ENCODE measurements around the gene BTAF1. TPM values are rescaled to one million over a fixed set of nuclear protein-coding genes. Genes with fewer than 3 reads are reported as not detected.

BTAF1 gene
- total RNA-seq = 10 to 100 TPM; 59.9 to 62.1 TPM

GRCh38 chr10:91923371-91924211, at the start of gene BTAF1:
BTAF1 (plus strand) TSS chr10:91923770; CDS start chr10:91924077, 307 bp downstream.
- H3K36me3 Mint-ChIP-seq = peaks cover 8% of the 10 kb centered on the region
- peak within 1 kb of the TSS; percentile 99 for H3K4me3 Mint-ChIP-seq
- DNase-seq (peak; percentile 92), ATAC-seq (ENCODE audit: low read depth) (peak; percentile 96)
- peaks cover 1% of the 10 kb centered on the region for H3K9me3 Mint-ChIP-seq
- H3K27me3 Mint-ChIP-seq = peaks cover 6% of the 10 kb centered on the region
- H3K27ac Mint-ChIP-seq = peak within 1 kb of the TSS; percentile 100
- peaks cover 30% of the 10 kb centered on the region for H3K4me1 Mint-ChIP-seq
- POLR2A ChIA-PET = interaction anchor here (0.5 to 2.5 kb wide), 13 partner anchors 9 to 924 kb away, joined by 3 to 22 read pairs (median 4); partner anchors contain the start of genes CPEB3, FGFBP3, MARCHF5 and TNKS2

GRCh38 chr10:91875156-91875555, 48.4 kb upstream of the BTAF1 start:
- no peak for DNase-seq
- Mint-ChIP-seq H3K27me3 (peaks cover 7% of the 10 kb centered on the region), H3K9me3 (no peaks in the 10 kb centered on the region), H3K4me3 (no peak overlapping the region), H3K4me1 (no peaks in the 10 kb centered on the region), H3K36me3 (no peaks in the 10 kb centered on the region), H3K27ac (no peak overlapping the region)
- POLR2A ChIA-PET = no interaction called here
- no peak for ATAC-seq (ENCODE audit: low read depth)

- H3K36me3 Mint-ChIP-seq = no peaks in the 10 kb centered on the region
- DNase-seq = no peak
- POLR2A ChIA-PET = no interaction called here
- H3K4me1 Mint-ChIP-seq = no peaks in the 10 kb centered on the region
- no peaks in the 10 kb centered on the region for H3K9me3 Mint-ChIP-seq
- H3K27ac Mint-ChIP-seq = no peak overlapping the region
- no peak overlapping the region for H3K4me3 Mint-ChIP-seq
- H3K27me3 Mint-ChIP-seq = peaks cover 7% of the 10 kb centered on the region
- ATAC-seq (ENCODE audit: low read depth) = no peak
Observed at GRCh38 chr10:91875779-91876178, 47.8 kb upstream of the BTAF1 start.

- Mint-ChIP-seq H3K4me3 (no peak overlapping the region), H3K4me1 (no peaks in the 10 kb centered on the region), H3K27ac (no peak overlapping the region), H3K27me3 (peaks cover 7% of the 10 kb centered on the region), H3K9me3 (no peaks in the 10 kb centered on the region), H3K36me3 (no peaks in the 10 kb centered on the region)
- DNase-seq = no peak
- POLR2A ChIA-PET = interaction anchor here (0.6 kb wide), 1 partner anchor 94 kb away, joined by 4 read pairs; no protein-coding TSS in a partner anchor
- no peak for ATAC-seq (ENCODE audit: low read depth)
Observed at GRCh38 chr10:91879515-91880170, 43.9 kb upstream of the BTAF1 start.

GRCh38 chr10:91880310-91880709, 43.3 kb upstream of the BTAF1 start:
- H3K4me3 Mint-ChIP-seq = no peak overlapping the region
- DNase-seq (no peak), ATAC-seq (ENCODE audit: low read depth) (no peak)
- POLR2A ChIA-PET = no interaction called here
- no peak overlapping the region for H3K27ac Mint-ChIP-seq
- no peaks in the 10 kb centered on the region for H3K36me3 Mint-ChIP-seq
- H3K27me3 Mint-ChIP-seq = peaks cover 12% of the 10 kb centered on the region
- no peaks in the 10 kb centered on the region for H3K4me1 Mint-ChIP-seq
- no peaks in the 10 kb centered on the region for H3K9me3 Mint-ChIP-seq

- H3K4me1 Mint-ChIP-seq = peaks cover 7% of the 10 kb centered on the region
- H3K9me3 Mint-ChIP-seq = no peaks in the 10 kb centered on the region
- POLR2A ChIA-PET = no interaction called here
- H3K4me3 Mint-ChIP-seq = no peak overlapping the region
- H3K36me3 Mint-ChIP-seq = no peaks in the 10 kb centered on the region
- no peak overlapping the region for H3K27ac Mint-ChIP-seq
- ATAC-seq (ENCODE audit: low read depth) = no peak
- no peak for DNase-seq
- peaks cover 31% of the 10 kb centered on the region for H3K27me3 Mint-ChIP-seq
Observed at GRCh38 chr10:91883549-91884444, 39.8 kb upstream of the BTAF1 start.

GRCh38 chr10:91884536-91884935, 39.0 kb upstream of the BTAF1 start:
- POLR2A ChIA-PET = no interaction called here
- Mint-ChIP-seq H3K4me1 (peaks cover 8% of the 10 kb centered on the region), H3K27ac (no peak overlapping the region), H3K27me3 (peaks cover 30% of the 10 kb centered on the region), H3K36me3 (no peaks in the 10 kb centered on the region), H3K9me3 (no peaks in the 10 kb centered on the region), H3K4me3 (no peak overlapping the region)
- ATAC-seq (ENCODE audit: low read depth) (no peak), DNase-seq (no peak)

GRCh38 chr10:91885362-91886079, 38.0 kb upstream of the BTAF1 start:
- no peak for DNase-seq
- Mint-ChIP-seq H3K4me3 (no peak overlapping the region), H3K9me3 (no peaks in the 10 kb centered on the region), H3K27ac (no peak overlapping the region), H3K27me3 (peaks cover 36% of the 10 kb centered on the region), H3K36me3 (no peaks in the 10 kb centered on the region), H3K4me1 (peaks cover 8% of the 10 kb centered on the region)
- POLR2A ChIA-PET = no interaction called here
- no peak for ATAC-seq (ENCODE audit: low read depth)

GRCh38 chr10:91886954-91887271, 36.7 kb upstream of the BTAF1 start:
- Mint-ChIP-seq H3K36me3 (no peaks in the 10 kb centered on the region), H3K4me3 (peak overlapping the region; percentile 87), H3K9me3 (no peaks in the 10 kb centered on the region), H3K27me3 (peaks cover 39% of the 10 kb centered on the region), H3K27ac (no peak overlapping the region), H3K4me1 (peaks cover 8% of the 10 kb centered on the region)
- POLR2A ChIA-PET = interaction anchor here (0.6 to 1.6 kb wide), 3 partner anchors 21 to 324 kb away, joined by 3 to 5 read pairs (median 4); partner anchors contain the start of gene TNKS2
- DNase-seq = no peak
- no peak for ATAC-seq (ENCODE audit: low read depth)

GRCh38 chr10:91887272-91888076, 36.1 kb upstream of the BTAF1 start:
- Mint-ChIP-seq H3K36me3 (no peaks in the 10 kb centered on the region), H3K4me3 (peak overlapping the region; percentile 87), H3K9me3 (no peaks in the 10 kb centered on the region), H3K4me1 (peaks cover 8% of the 10 kb centered on the region), H3K27ac (no peak overlapping the region), H3K27me3 (peaks cover 39% of the 10 kb centered on the region)
- POLR2A ChIA-PET = interaction anchor here (0.6 to 1.6 kb wide), 3 partner anchors 21 to 324 kb away, joined by 3 to 5 read pairs (median 4); partner anchors contain the start of gene TNKS2
- DNase-seq = peak; percentile 40
- ATAC-seq (ENCODE audit: low read depth) = peak; percentile 77

GRCh38 chr10:91891125-91892001, 32.2 kb upstream of the BTAF1 start:
- no peak for ATAC-seq (ENCODE audit: low read depth)
- H3K27me3 Mint-ChIP-seq = peaks cover 26% of the 10 kb centered on the region
- POLR2A ChIA-PET = interaction anchor here (0.6 kb wide), 1 partner anchor 14 kb away, joined by 6 read pairs; no protein-coding TSS in a partner anchor

More at GRCh38 chr10:91891125-91892001, 32.2 kb upstream of the BTAF1 start:
- Mint-ChIP-seq H3K4me3 (no peak overlapping the region), H3K4me1 (peaks cover 8% of the 10 kb centered on the region), H3K9me3 (no peaks in the 10 kb centered on the region), H3K36me3 (no peaks in the 10 kb centered on the region), H3K27ac (no peak overlapping the region)
- DNase-seq = no peak

Data from activated naive CD8-positive, alpha-beta T cell treated with anti-CD3 and anti-CD28 coated beads, Interleukin-2, amount 10 ng/mL, durations not matched to agents 7 days and 5 days (primary cell).